GM18517 (cell line): Measurements from ENCODE around the gene COMTD1.
A peak's percentile ranks its signal among the peaks of the same experiment; 100 is the strongest.

Source experiments
- ATAC-seq: cut with Tn5 transposase; IDR thresholded peaks from one replicate; pipeline ENCODE4 v1.9.1; 2021; ENCODE audit warnings: mild to moderate bottlenecking, moderate library complexity; ENCODE audit not compliant: unreplicated experiment

The COMTD1 gene

DNA sequence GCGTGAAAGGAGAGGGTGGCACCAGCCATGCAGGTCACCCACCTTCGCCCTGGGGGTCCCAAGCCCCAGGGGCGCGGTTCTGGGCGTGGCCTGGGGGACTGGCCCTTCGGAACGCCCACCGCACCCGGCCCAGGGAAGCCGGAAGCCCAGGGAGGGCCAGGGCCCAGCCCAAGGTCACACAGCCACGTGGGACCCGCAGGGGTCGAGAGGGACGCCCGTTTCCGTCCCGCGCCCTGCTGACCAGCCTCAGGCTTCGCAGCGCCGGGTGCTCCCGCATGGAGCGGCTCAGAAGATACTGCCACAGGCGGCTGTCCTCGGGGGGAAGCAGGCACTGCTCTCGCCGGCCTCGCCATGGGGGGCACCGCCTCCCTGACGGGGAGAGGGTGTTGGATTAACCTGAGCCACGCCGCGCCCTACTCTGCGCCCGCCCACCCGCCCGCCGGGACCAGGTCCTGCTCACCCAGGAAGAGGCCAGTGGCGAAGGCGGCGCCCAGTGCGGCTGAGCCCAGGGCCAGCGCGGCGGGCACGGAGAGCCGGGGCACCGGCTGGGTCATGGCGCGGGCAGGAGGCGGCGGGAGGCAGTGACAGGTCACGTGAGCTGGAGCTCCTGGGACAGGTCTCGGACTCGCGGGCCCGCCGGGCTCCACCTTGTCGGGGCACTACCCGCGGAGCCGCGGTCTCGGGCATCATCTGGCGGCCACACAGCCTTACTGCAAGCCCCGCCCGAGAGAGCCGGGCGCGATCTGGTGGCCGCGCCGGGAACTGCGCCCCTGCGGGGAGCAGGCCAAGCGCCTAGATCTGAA, at the start of gene COMTD1:
TSS of gene COMTD1 (minus strand) at position 583 of the 803 bp plus-strand sequence. CDS start at position 554, 29 bp downstream.
- ATAC-seq = peak; percentile 68

DNA sequence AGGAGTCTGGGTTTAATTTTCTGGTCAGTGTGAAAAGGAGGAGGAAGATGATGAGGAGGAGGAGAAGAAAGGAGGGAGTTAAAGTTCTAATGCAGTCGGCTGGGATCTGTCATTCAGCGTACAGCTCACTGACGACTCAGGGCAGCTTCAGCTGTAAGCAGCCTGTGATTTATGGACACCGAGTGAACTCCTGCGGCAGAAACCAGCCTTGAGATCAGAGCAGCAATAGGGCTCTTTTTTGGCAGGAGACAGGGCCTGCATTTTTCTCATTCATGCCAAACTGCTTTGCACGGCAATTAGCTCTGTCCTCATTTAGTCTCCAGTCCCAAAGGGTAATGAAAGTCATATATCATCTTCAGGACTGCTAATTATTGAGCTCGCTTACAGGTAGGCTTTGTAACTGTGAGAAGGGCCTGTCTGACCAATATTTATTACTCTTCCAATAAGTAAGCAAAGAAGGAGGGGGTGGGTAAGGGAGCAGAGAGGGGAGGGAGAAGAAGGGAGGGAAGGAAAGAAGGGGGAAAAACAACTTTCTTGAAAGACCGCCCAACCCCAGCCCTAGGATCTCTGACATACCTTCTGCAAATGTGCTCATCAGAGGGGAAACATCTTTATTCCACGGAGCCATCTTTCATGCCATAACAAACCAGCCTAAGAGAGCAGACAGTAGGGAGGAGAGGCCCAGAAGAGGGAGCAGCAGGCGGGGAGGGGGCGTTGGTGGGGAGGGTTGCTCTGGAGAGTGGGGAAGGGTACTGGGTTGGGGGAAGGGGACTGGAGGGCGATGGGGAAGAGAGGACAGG, 48.1 kb upstream of the COMTD1 start:
- ATAC-seq = no peak

DNA sequence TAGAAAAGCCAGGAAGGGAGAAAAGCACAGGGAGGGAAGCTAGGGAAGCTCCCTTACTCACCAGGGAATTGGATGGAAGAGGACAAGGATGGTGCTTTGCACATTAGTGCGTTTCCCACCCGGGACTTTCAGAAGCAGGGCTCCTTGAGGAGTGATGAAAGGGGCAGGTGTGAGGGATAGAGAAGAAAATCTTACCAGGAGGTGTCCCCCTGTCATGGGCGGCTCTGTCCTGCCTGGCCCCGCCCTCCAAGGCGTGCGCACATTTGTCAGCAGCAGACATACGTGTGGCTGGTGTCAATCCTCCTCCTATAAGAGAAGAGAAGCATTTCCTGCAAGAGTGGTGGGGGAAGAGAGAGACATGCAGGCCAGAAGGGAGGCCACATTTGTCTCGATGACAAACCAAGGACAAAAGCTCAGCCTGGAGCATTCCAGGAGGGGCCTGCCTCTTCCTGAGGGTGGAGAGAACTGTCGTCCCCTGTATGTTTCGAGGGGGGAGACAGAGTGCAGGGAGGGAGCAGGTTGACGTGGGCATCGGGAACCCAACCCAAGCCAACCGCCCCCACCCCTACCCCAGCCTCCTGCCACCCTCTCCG, 47.4 kb upstream of the COMTD1 start:
- ATAC-seq = no peak

DNA sequence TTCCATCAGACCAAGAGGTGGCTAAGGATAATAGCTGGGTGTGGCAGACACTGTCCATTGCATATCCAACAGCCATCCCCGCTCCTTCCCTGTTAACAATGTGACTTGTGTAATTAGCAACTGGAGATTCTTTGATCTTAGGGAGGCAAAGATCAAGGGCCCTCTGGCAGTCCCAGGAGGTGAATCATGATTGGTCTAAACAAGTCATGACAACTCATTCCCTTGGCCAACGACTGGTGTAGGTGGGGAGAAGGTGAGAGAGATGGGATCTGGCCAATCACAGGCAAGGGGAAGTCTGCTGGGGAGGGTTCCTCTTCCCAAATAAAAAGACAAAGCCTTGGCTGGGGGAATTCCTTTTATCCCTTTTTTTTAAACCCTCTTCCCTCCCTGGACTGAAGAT, 46.2 kb upstream of the COMTD1 start:
- ATAC-seq = no peak

DNA sequence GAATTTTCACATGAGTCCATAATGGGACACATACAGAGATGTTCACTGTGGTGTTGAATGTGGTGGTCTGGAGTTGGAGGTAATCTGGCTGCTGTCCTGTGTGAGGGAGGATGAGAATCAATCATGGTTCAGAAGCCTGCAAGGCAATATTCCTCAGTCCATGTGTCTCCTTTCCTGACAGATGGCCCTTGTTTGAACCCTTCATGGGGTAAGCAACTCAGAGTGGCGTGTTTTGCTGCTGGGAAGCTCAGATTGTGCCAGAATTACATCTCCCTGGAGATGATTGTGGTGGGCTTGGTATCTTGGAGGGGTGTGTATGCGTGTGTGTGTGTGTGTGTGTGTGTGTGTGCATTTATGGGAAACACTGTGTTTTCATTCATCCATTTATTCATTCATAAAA, 44.5 kb upstream of the COMTD1 start:
- no peak for ATAC-seq

DNA sequence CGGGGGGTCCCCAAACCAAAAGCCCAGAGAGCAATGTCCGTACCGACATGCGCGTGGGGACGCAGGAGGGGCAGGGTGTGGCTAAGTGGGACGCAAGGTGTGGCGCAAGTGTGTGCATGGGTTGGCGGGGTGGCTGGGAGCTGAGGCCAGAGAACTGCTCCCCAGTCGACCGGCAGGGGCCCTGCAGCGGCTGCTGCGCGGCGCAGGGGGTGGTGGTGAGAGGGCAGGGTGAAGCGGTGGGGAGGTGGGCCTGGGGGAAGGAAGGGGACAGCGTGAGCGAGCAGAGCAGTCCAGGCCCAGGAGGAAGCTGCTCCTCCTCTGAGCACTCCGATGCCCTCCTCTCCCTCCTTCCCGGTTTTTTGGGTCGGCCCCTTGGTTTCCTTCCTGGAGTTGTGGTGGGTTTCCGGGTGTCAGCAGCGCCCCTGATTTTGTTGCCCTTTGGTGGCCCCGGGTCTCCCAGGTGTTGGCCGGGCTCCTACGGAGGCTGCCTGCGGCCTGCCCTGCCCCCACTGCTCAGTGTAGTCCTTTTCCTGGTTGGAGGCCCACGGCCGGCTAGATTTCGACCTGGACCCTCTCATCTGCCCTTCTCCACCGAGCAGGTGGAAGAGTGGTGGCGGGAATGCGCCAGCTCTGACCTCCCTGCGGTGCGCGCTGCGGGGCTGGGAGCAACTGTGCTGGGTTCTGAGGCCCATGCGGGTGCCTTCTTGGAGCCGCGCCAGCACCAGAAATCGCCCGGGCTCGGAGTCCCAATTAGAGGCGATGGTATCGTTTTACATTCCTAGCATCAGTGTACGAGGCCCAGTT, 40.5 kb upstream of the COMTD1 start:
- ATAC-seq = no peak

DNA sequence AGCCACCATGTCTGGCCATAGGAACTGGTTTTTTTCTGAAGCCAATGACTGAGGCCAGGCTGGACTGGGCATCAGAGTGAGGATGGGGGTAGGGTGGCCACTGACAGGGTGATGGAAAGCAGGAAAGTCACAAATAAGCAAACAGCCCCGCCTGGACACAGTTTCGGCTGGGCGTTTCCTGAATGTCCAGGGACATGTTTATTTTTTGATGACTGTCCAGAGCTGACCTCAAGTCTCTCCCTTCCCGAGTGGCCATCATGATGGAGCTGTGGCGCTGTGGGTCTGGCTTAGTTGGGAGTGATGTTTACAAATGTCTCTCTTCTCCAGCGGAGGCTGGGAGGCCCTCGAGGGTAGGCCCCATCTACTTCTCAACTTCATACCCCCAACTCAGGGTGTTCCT, 37.1 kb upstream of the COMTD1 start:
- ATAC-seq = no peak

DNA sequence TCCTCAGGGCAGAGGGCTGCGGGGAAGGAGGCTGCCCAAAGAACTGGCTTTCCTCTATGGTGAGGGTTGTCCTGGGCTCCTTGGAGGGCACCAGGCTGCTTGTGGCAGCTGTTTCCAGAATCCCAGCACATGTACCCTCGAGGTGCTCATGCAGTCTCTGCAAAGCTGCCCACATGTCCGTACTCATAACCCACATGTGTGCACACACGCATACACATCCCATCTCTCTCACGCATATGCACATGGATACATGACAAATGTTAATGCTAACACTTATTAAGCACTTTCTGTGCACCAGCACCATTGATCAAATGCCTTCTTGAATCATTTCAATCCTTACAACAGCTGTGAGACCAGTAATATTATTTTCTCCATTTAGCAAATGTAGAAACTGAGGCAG, 36.3 kb upstream of the COMTD1 start:
- ATAC-seq = no peak

DNA sequence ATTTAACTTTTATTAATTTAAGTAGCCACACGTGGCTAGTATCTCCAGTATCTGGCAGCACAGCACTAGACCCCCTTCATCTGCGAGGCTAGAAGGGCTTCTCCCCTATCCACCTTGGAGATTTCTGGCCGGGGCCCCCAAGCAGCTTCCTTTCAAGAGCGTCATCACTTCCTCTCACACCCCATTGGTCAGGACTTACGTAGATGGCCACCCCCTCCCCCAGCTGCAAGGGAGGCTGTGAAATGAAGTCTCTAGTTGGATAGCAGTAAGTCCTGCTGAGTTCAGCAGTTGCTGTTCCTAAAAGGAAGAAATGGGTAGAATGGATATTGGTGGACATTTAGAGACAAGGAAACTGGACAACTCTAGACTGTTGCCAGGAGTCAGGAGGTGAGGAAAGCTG, 33.8 kb upstream of the COMTD1 start:
- ATAC-seq = no peak

DNA sequence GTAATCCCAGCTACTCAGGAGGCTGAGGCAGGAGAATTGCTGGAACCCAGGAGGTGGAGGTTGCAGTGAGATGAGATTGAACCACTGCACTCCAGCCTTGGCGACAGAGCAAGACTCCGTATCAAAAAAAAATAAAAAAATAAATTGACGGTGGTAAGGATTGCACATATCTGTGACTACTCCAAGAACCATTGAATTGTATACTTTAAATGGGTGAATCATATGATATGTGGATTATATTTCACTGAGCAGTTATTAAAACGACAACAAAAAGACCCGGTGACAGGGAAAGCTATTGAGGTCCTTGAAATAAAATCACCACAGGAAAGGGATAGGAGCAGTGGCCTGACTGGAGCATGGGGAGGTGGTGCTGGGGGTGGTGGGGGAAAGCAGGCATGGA, 31.2 kb upstream of the COMTD1 start:
- ATAC-seq = no peak

DNA sequence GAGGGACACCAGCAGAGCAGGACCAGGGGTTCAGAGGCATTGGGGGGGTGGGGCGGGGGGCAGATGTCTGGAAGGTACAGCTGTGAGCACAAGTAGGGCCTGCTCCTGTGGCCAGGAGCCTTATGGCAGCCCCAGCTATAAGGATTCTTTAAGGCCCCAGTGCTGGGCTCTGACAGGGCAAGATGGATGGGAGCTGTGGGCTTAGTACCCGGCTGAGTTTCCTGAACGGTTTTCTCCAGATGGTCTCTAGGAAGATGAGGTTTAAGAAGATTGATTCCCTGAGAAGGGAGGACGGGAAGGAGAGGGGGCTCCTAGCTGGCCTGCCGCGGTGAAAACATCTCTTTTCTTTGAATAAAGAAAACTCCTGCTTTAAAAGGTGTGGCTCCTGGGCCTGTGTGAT, 30.1 kb upstream of the COMTD1 start:
- no peak for ATAC-seq

DNA sequence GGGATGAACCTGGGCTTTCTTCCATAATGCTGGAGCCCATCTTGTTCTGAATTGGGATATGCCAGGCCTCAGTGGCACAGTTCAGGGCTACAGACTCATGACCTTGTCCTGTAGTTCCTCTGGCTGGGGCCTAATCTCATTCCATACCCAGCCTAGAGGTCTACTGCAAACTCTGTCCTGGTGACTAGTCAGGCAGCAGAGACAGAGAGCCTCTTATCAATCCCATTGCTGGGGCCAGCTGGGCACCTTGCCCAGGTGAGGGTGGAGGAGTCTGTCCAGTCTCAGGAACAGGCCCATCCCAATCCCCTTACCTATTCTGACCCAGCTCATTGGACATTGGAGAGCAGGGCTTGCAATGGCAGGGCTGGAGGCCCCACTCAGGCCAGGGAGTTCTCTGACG, 28.0 kb upstream of the COMTD1 start:
- no peak for ATAC-seq

DNA sequence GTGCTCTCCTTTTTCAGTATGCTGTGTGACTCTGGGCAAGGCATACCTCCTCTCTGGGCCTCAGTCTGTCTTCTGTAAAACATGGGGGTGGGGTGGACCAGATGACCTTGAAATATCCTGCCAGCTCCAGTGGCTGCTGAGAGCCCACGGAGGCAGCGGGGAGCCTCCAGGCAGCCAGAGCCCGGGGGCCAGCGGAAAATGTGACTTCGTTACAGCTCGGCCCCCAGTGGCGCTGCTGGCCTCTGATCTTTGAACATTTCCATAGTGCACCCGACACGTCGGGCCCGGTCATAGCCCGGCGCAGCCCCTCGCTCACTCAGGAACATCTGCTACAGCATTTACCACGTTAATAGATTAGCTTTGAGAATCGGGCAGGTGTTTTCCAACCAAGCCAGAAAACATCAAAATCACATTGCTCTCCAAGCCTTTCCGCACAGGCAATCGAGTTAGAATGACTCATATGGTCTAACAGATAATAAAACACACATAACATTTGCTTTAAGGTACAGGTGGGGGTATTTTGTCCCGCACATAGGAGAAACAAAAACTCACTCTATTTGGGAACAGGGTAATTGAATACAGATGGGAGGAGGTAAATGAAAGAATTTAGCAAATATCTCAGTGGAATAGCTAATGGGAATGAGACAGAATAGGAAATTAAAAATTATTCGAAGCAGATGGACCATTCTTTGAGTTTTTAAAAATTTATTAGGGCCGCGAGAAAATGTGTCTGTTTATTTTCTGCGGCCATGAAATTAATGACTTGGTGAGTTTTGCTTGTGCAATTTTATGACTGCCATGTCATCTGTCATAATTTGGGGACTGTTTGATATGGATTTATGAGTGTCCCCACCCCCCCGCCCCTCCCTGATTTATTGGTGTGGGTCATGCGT, 26.3 kb upstream of the COMTD1 start:
- no peak for ATAC-seq

DNA sequence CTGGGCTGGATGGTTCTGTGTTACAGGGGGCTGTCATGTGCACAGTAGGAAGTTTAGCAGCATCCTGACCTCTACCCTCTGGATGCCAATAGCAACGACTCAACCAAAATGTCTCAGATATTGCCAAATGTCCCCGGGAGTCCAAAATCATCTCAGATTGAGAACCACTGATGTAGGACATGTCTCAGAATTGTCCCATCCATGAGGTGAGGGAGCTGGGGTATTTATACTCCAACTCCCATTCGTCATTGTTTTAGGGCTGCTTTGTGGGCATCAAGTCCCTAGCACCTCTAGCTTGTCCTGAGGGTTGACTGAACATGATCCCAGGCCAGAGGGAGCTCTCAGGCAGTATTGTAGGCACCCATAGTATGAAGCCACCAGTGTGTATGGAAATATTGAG, 25.2 kb upstream of the COMTD1 start:
- no peak for ATAC-seq

DNA sequence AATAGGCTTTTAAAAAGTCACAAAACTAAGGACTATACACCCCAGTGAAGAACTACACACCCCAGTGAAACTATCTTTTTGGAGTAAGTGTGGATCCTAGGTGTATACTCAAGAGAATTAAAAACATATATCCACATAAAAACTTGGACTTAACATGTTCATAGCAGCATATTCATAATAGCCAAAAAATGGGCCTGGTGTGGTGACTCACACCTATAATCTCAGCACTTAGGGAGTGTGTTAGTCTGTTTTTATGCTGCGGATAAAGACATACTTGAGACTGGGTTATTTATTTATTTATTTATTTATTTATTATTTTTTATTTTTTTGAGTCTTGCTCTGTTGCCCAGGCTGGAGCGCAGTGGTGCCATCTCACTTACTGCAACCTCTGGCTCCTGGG, 19.0 kb upstream of the COMTD1 start:
- ATAC-seq = no peak

DNA sequence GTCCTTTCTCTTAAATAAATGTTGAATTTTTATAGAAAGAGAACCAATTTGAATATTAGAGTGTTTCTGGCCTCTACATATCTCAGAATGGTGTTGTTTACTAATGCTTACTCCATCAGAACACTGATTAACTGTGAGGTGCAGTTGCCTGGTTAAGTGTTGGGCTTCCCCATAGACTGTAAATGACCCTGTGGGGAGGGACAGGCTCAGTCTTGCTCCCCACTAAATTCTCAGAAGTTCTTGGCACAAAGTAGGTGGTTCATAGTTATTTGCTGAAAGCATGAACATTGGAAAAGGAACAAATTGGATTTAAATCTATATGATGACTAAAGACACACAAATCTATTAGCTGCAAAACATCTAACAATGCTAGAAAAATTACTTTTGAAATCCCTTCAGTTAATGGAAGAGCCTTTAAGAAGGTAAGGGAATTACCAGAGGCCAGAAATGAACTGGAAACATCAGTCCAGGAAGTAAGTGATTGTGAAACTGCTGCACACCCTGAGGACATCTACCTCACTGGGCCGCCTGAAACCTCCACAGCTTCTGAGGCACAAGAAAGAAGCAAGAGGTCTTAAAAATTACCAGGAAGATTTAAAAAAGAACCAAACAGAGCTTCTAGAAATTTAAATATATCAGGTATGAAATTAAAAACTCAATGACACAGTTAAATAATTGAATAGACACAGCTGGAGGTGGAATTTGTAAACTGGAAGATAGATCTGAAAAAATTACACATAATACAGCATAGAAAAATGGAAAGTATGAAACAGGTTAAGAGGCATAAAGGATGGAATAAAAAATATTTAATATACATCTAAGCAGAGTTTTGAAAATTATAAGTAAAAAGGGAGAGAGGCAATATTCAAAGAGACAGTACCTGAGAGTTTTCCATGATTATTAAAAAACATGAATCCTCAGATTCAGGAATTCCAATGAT, 17.8 kb upstream of the COMTD1 start:
- no peak for ATAC-seq

DNA sequence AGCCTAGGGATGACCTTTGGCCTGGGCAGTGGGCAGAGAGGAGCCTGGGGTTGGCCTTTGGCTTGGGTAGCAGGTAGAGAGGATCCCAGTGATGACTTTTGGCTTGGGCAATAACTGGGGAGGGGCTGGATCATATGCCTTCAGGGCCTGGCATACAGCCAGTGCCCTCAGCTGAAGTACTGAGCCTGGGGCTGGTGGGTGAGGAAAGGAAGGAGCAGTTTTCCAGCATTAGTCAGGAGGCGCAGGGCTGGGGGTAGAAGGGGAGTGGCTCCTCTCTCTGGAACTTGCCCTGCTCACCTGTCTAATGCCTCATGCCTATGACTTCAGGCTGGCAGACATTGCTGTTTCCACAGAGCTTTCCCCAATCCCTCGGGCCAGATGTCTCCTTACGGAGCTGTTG, 15.2 kb upstream of the COMTD1 start:
- no peak for ATAC-seq

DNA sequence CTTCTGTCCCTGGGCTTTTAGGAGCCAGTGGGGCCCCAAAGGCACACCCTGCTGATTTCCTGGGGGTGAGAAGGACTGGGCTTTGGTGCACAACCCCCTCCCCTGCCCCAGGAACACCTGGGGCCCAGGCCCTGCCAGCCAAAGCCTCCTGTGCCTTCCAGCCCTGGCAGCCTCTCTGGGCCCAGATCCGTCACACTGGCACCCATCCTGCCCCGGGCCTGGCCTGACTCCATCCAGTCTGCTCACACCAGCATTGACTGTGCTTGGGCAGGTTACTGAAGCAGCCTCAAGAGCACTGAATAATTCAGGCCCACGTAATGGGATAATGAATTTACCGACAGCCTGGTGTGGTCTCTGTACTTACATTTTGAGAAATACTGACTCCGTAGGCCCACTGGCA, 12.0 kb upstream of the COMTD1 start:
- no peak for ATAC-seq

DNA sequence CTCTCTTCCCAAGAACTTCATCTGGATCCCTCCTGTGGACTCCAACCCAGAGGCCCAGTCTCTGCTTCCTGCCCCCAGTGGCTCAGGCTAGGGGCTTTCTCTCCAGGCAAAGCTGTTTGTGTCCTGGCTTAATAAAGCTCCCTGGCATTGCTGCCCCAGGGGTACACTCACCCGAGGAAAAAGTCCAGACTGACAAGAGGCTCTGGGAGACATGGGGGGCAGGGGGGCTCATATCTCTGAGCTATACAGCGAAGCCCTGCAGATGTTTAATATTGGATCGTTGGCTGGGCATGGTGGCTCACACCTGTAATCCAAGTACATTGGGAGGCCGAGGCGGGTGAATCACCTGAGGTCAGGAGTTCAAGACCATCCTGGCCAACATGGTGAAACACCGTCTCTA, 10.7 kb upstream of the COMTD1 start:
- ATAC-seq = no peak
